Activated T-cell treated with anti-CD3 and anti-CD28 coated beads for 4 hours (primary cell): ENCODE results near the gene TLE3.

Experiments
- DNase-seq: peaks from one replicate; pipeline ENCODE4 v3.0.0-alpha.2; 2020

The TLE3 gene

GRCh38 chr15:70026991-70027390, 70.7 kb downstream of the TLE3 start:
- DNase-seq = no peak

GRCh38 chr15:70025413-70026296, 72.1 kb downstream of the TLE3 start:
- no peak for DNase-seq

- no peak for DNase-seq
Measured at GRCh38 chr15:70024521-70024920, 73.2 kb downstream of the TLE3 start.

GRCh38 chr15:70023769-70024491, 73.8 kb downstream of the TLE3 start:
- no peak for DNase-seq

GRCh38 chr15:70023064-70023768, 74.5 kb downstream of the TLE3 start:
- peak; percentile 12 for DNase-seq

- DNase-seq = no peak
Measured at GRCh38 chr15:70020229-70020628, 77.5 kb downstream of the TLE3 start.

GRCh38 chr15:70018646-70019600, 78.8 kb downstream of the TLE3 start:
- no peak for DNase-seq

GRCh38 chr15:70017801-70018200, 79.9 kb downstream of the TLE3 start:
- DNase-seq = no peak

- DNase-seq = no peak
Measured at GRCh38 chr15:70017025-70017424, 80.7 kb downstream of the TLE3 start.

GRCh38 chr15:70016511-70016994, 81.2 kb downstream of the TLE3 start:
- no peak for DNase-seq

GRCh38 chr15:70014860-70015490, 82.7 kb downstream of the TLE3 start:
- DNase-seq = no peak

- no peak for DNase-seq
Measured at GRCh38 chr15:70014331-70014730, 83.4 kb downstream of the TLE3 start.

- no peak for DNase-seq
Measured at GRCh38 chr15:70013656-70014313, 83.9 kb downstream of the TLE3 start.

GRCh38 chr15:70012895-70013294, 84.8 kb downstream of the TLE3 start:
- DNase-seq = no peak

- no peak for DNase-seq
Measured at GRCh38 chr15:70008697-70009290, 88.9 kb downstream of the TLE3 start.

GRCh38 chr15:70006259-70007147, 91.2 kb downstream of the TLE3 start:
- DNase-seq = no peak

- no peak for DNase-seq
Measured at GRCh38 chr15:70004826-70005225, 92.9 kb downstream of the TLE3 start.

- DNase-seq = no peak
Measured at GRCh38 chr15:70002897-70003296, 94.8 kb downstream of the TLE3 start.

- no peak for DNase-seq
Measured at GRCh38 chr15:70001859-70002258, 95.9 kb downstream of the TLE3 start.
